HepG2 (cell line): ENCODE results near the gene VSNL1. TPM values are rescaled to one million over a fixed set of nuclear protein-coding genes. Genes with fewer than 3 reads are reported as not detected.

Source experiments
- AKAP8 ChIP-seq: sonication (generic); formaldehyde crosslinking; IDR thresholded peaks from 2 replicates; pipeline ENCODE4 v1.5.1; 2020; ENCODE audit warnings: mild to moderate bottlenecking, missing genetic modification reagents
- ASH2L ChIP-seq: fragments of 300-600, 200-600 bp; sonication (generic); IDR thresholded peaks from 2 replicates; pipeline ENCODE4 v1.7.0; 2017; ENCODE audit warnings: low read depth, mild to moderate bottlenecking, moderate library complexity, mixed read lengths, low read length; ENCODE audit not compliant: insufficient read length
- CBX2 ChIP-seq, 2 experiments: fragments of 200-600 bp in 1 of 2; sonication (generic); formaldehyde crosslinking in 1 of 2; IDR thresholded peaks; 2 replicates each; pipeline versions ENCODE4 v1.7.0 to v1.8.1; 2018 to 2022; ENCODE audit warnings: low read depth in 2 of 2, low read length in 1 of 2, mild to moderate bottlenecking in 1 of 2, missing genetic modification reagents in 1 of 2
- CBX5 ChIP-seq: sonication (generic); formaldehyde crosslinking; IDR thresholded peaks from 2 replicates; pipeline ENCODE4 v1.4.0; 2020; ENCODE audit warnings: missing genetic modification reagents, borderline replicate concordance
- DNMT1 ChIP-seq: sonication (generic); formaldehyde crosslinking; IDR thresholded peaks from 2 replicates; pipeline ENCODE4 v1.5.1; 2020; ENCODE audit warnings: mild to moderate bottlenecking, missing genetic modification reagents
- FOSL1 ChIP-seq: sonication (generic); formaldehyde crosslinking; IDR thresholded peaks from 2 replicates; pipeline ENCODE4 v1.9.0; 2021; ENCODE audit warnings: missing genetic modification reagents, borderline replicate concordance
- JARID2 ChIP-seq: sonication (generic); formaldehyde crosslinking; IDR thresholded peaks from 2 replicates; pipeline ENCODE4 v1.8.1; 2023; ENCODE audit warnings: missing genetic modification reagents, inconsistent platforms; ENCODE audit not compliant: insufficient replicate concordance
- MED8 ChIP-seq: sonication (generic); formaldehyde crosslinking; IDR thresholded peaks from 2 replicates; pipeline ENCODE4 v1.8.1; 2023; ENCODE audit warnings: mild to moderate bottlenecking, missing genetic modification reagents; ENCODE audit not compliant: insufficient replicate concordance
- NFIB ChIP-seq: sonication (generic); formaldehyde crosslinking; IDR thresholded peaks from 2 replicates; pipeline ENCODE4 v1.9.0; 2021; ENCODE audit warnings: missing genetic modification reagents, mild to moderate bottlenecking, borderline replicate concordance
- NFYB ChIP-seq: sonication (generic); formaldehyde crosslinking; IDR thresholded peaks from 2 replicates; pipeline ENCODE4 v1.4.0; 2020; ENCODE audit warnings: missing genetic modification reagents
- NKX3-1 ChIP-seq: sonication (generic); formaldehyde crosslinking; IDR thresholded peaks from 2 replicates; pipeline ENCODE4 v1.5.0; 2020; ENCODE audit warnings: missing genetic modification reagents
- PTBP1 ChIP-seq: fragments of 200-400 bp; formaldehyde crosslinking; IDR thresholded peaks from 2 replicates; pipeline ENCODE4 v1.6.1; 2018; ENCODE audit warnings: low read length, low read depth; ENCODE audit not compliant: poor library complexity, severe bottlenecking
- SIX4 ChIP-seq: sonication (generic); formaldehyde crosslinking; IDR thresholded peaks from 2 replicates; pipeline ENCODE4 v1.4.0; 2020; ENCODE audit warnings: missing genetic modification reagents
- ZC3H4 ChIP-seq: sonication (generic); formaldehyde crosslinking; IDR thresholded peaks from 2 replicates; pipeline ENCODE4 v1.4.0; 2020; ENCODE audit warnings: missing genetic modification reagents, borderline replicate concordance
- ZFP36L1 ChIP-seq: sonication (generic); formaldehyde crosslinking; IDR thresholded peaks from 2 replicates; pipeline ENCODE4 v1.8.0; 2022; ENCODE audit warnings: mild to moderate bottlenecking, missing genetic modification reagents, moderate library complexity
- ZNF3 ChIP-seq: IDR thresholded peaks from 2 replicates; pipeline ENCODE4 v1.7.0; 2017; ENCODE audit warnings: inconsistent platforms
- ZNF329 ChIP-seq: sonication (generic); formaldehyde crosslinking; IDR thresholded peaks from 2 replicates; pipeline ENCODE4 v1.9.0; 2021; ENCODE audit warnings: low read depth, mild to moderate bottlenecking, missing genetic modification reagents
- ZNF670 ChIP-seq: sonication (generic); formaldehyde crosslinking; IDR thresholded peaks from 2 replicates; pipeline ENCODE4 v1.8.0; 2022; ENCODE audit warnings: mild to moderate bottlenecking, missing genetic modification reagents, borderline replicate concordance
- ZNF773 ChIP-seq: sonication (generic); formaldehyde crosslinking; IDR thresholded peaks from 2 replicates; pipeline ENCODE4 v1.4.0; 2020; ENCODE audit warnings: missing genetic modification reagents, borderline replicate concordance
- ZNF782 ChIP-seq: sonication (generic); formaldehyde crosslinking; IDR thresholded peaks from 2 replicates; pipeline ENCODE4 v1.4.0; 2020; ENCODE audit warnings: missing genetic modification reagents, mild to moderate bottlenecking, borderline replicate concordance
- ZNF879 ChIP-seq: sonication (generic); formaldehyde crosslinking; IDR thresholded peaks from 2 replicates; pipeline ENCODE4 v1.8.1; 2023; ENCODE audit warnings: missing genetic modification reagents
- polyA plus RNA-seq, 8 experiments: library from polyadenylated mRNA; depleted of rRNA in 3 of 8; stranded (reverse) in 7 of 8; unstranded in 1 of 8; fragments of >200 nt; fragmentation: Illumina TruSeq in 4 of 8; extraction: Trizol in 4 of 8; gene quantifications; 2 replicates each; pipeline versions ENCODE4 v1.2.1 to v1.2.3, GENCODE V29; 2011 to 2016; ENCODE audit warnings: low read depth in 4 of 8, missing spikeins in 1 of 8, mixed read lengths in 1 of 8; ENCODE audit not compliant: insufficient read depth in 1 of 8
- total RNA-seq, 5 experiments: library from RNA; depleted of rRNA; stranded (reverse); fragments of >200 nt; fragmentation: Illumina TruSeq; extraction: Trizol; gene quantifications; 2 replicates each; pipeline ENCODE4 v1.2.3, GENCODE V29; 2016; ENCODE audit warnings: low read depth in 1 of 5
- TF ChIP-seq, protein P1 (sequence below): sonication (generic); formaldehyde crosslinking; IDR thresholded peaks from 2 replicates; pipeline ENCODE4 v1.9.0; 2021; ENCODE audit warnings: missing genetic modification reagents, mild to moderate bottlenecking, borderline replicate concordance
- TF ChIP-seq, protein P2 (sequence below): sonication (generic); formaldehyde crosslinking; IDR thresholded peaks from 2 replicates; pipeline ENCODE4 v1.4.0; 2020; ENCODE audit warnings: mild to moderate bottlenecking, missing genetic modification reagents
- TF ChIP-seq, protein P3 (sequence below): sonication (generic); formaldehyde crosslinking; IDR thresholded peaks from 2 replicates; pipeline ENCODE4 v1.8.1; 2023; ENCODE audit warnings: mild to moderate bottlenecking, inconsistent platforms, moderate library complexity, missing genetic modification reagents, borderline replicate concordance
- TF ChIP-seq, protein P4 (sequence below): sonication (generic); formaldehyde crosslinking; IDR thresholded peaks from 2 replicates; pipeline ENCODE4 v1.4.0; 2020; ENCODE audit warnings: missing genetic modification reagents; ENCODE audit errors: not compliant biosample characterization

Gene VSNL1
- total and polyA plus RNA-seq, 2 of the 13 experiments (the other 11 are each of a cell fraction or from before 2014, with no cell fraction given): 63.2 to 95.9 TPM

DNA sequence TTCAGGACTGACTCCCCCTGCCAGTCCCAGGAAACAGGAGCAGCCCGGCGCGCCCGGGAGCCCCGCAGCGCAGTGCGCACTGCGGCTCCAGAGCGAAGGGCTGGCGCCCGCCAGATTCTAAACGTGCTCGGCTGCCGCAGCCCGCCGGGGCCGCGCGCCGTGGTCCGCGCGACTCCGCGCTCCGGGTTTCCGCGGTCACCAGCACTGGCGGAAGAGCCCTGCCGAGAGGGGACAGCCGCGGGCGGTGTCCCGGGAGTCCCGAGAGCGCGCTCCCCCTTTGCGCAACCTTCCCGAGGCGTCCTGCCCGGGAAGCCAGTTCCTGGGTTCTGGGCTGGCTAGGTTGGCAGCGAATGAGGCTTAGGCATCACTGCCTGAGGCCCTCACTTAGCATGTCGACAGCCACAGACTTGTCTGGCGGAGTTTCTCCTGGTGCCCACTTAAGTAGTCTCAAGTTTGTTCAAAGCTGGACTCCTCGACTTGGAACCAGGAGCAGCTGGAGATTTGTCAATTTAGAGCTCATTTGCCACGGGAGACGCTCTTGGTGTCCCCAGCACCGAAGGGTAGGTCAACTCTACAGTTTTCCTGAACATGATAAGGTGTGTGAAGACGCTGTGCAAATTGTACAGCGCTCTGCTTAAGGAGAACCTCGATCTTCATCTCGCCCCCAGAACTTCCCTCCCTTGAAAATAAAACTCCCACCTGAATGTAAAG, 1.5 kb upstream of the VSNL1 start (continued):
- TF ChIP-seq, protein P1, sequence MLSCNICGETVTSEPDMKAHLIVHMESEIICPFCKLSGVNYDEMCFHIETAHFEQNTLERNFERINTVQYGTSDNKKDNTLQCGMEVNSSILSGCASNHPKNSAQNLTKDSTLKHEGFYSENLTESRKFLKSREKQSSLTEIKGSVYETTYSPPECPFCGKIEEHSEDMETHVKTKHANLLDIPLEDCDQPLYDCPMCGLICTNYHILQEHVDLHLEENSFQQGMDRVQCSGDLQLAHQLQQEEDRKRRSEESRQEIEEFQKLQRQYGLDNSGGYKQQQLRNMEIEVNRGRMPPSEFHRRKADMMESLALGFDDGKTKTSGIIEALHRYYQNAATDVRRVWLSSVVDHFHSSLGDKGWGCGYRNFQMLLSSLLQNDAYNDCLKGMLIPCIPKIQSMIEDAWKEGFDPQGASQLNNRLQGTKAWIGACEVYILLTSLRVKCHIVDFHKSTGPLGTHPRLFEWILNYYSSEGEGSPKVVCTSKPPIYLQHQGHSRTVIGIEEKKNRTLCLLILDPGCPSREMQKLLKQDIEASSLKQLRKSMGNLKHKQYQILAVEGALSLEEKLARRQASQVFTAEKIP (CRISPR knock-in tag): no peak; the same call in 1 of the 2 replicates
- TF ChIP-seq MED8 (CRISPR knock-in tag): peak; percentile 73
- TF ChIP-seq NFYB (CRISPR knock-in tag): no peak; the same call in 1 of the 2 replicates
- peak; percentile 35; the same call in 1 of the 2 replicates for TF ChIP-seq DNMT1 (CRISPR knock-in tag)
- peak; percentile 69; the same call in 1 of the 2 replicates for TF ChIP-seq ZNF329 (CRISPR knock-in tag)
- peak; percentile 95 for TF ChIP-seq ZFP36L1 (CRISPR knock-in tag)
- peak; percentile 95 for TF ChIP-seq AKAP8 (CRISPR knock-in tag)
- peak; percentile 92; the same call in 1 of the 2 replicates for TF ChIP-seq CBX5 (CRISPR knock-in tag)
- TF ChIP-seq, protein P2, sequence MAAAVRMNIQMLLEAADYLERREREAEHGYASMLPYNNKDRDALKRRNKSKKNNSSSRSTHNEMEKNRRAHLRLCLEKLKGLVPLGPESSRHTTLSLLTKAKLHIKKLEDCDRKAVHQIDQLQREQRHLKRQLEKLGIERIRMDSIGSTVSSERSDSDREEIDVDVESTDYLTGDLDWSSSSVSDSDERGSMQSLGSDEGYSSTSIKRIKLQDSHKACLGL (CRISPR knock-in tag): peak; percentile 69
- peak; percentile 97 for TF ChIP-seq ASH2L
- peak; percentile 63; the same call in 1 of the 2 replicates for TF ChIP-seq FOSL1 (CRISPR knock-in tag)
- no peak for TF ChIP-seq ZNF3 (CRISPR knock-in tag)
- peak; percentile 19 for TF ChIP-seq PTBP1
- peak; percentile 98 for TF ChIP-seq NKX3-1
- TF ChIP-seq, protein P3, sequence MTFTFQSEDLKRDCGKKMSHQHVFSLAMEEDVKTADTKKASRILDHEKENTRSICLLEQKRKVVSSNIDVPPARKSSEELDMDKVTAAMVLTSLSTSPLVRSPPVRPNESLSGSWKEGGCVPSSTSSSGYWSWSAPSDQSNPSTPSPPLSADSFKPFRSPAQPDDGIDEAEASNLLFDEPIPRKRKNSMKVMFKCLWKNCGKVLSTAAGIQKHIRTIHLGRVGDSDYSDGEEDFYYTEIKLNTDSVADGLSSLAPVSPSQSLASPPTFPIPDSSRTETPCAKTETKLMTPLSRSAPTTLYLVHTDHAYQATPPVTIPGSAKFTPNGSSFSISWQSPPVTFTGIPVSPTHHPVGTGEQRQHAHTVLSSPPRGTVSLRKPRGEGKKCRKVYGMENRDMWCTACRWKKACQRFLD (CRISPR knock-in tag): peak; percentile 91; the same call in 1 of the 2 replicates
- peak; percentile 89 for TF ChIP-seq ZNF670
- TF ChIP-seq, protein P4, sequence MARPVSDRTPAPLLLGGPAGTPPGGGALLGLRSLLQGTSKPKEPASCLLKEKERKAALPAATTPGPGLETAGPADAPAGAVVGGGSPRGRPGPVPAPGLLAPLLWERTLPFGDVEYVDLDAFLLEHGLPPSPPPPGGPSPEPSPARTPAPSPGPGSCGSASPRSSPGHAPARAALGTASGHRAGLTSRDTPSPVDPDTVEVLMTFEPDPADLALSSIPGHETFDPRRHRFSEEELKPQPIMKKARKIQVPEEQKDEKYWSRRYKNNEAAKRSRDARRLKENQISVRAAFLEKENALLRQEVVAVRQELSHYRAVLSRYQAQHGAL (CRISPR knock-in tag): peak; percentile 95
- TF ChIP-seq JARID2 (CRISPR knock-in tag): no peak
- TF ChIP-seq SIX4 (CRISPR knock-in tag): no peak
- peak; percentile 75; the same call in 1 of the 2 replicates for TF ChIP-seq ZC3H4 (CRISPR knock-in tag)
- TF ChIP-seq NFIB: no peak
- TF ChIP-seq ZNF879 (CRISPR knock-in tag): peak; percentile 68; the same call in 1 of the 2 replicates
- TF ChIP-seq CBX2 (IDR thresholded peaks at IDR 0.05; ENCODE audit: low read depth, low read length): no peak
- TF ChIP-seq CBX2 (CRISPR knock-in tag; IDR thresholded peaks at IDR 0.05; ENCODE audit: low read depth): no peak
- TF ChIP-seq ZNF782 (CRISPR knock-in tag): 0 out of 2 replicates have a peak, but pooled peaks have one; percentile 15
- peak; percentile 98; the same call in 1 of the 2 replicates for TF ChIP-seq ZNF773 (CRISPR knock-in tag)
